ENCODE results near the gene CEND1. TPM values are rescaled to one million over a fixed set of nuclear protein-coding genes. Genes with fewer than 3 reads are reported as not detected.

CEND1 gene
- total RNA-seq, 2 experiments from 2014 or later = 0.20 to 0.60 TPM

DNA sequence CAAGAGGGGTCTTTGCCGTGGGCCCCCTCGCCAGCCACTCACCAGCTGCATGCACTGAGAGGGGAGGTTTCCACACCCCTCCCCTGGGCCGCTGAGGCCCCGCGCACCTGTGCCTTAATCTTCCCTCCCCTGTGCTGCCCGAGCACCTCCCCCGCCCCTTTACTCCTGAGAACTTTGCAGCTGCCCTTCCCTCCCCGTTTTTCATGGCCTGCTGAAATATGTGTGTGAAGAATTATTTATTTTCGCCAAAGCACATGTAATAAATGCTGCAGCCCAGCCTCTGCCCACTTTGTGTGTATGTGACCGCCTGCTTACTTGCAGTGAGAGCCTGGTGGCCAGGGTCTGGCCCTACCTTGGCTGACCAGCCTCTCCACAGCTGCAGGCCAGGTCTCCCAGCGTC is 35.1 kb upstream of the CEND1 start:
- POLR2A ChIA-PET = no interaction called here
- peaks cover 10% of the 10 kb centered on the region for H3K36me3 Mint-ChIP-seq (ENCODE audit: low read depth)
- CTCF ChIA-PET = interaction anchor here (1.2 kb wide), 1 partner anchor 23 kb away, joined by 3 read pairs; no protein-coding TSS in a partner anchor

DNA sequence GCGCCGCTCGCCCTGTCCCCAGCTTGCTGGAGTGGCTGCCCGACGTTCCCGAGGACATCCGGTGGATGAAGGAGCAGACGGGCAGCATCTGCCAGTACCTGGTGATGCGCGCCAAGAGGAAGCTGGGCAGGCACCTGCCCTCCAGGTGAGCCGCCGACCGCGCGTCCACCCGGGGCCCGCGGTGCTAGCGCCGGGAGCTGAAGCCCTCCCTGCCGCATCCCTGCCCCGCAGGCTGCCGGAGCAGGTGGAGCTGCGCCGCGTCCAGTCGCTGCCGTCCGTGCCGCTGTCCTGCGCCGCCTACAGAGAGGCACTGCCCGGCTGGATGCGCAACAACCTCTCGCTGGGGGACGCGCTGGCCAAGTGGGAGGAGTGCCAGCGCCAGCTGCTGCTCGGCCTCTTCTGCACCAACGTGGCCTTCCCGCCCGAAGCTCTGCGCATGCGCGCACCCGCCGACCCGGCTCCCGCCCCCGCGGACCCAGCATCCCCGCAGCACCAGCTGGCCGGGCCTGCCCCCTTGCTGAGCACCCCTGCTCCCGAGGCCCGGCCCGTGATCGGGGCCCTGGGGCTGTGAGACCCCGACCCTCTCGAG is 34.5 kb upstream of the CEND1 start:
- Mint-ChIP-seq H3K27ac (no peak overlapping the region), H3K36me3 (ENCODE audit: low read depth) (peaks cover 10% of the 10 kb centered on the region), H3K4me1 (peaks cover 42% of the 10 kb centered on the region), H3K9me3 (no peaks in the 10 kb centered on the region), H3K4me3 (no peak overlapping the region), H3K27me3 (peaks cover 20% of the 10 kb centered on the region)
- DNase-seq = no peak
- CTCF ChIA-PET = interaction anchor here (0.5 to 1.2 kb wide), 2 partner anchors 24 to 111 kb away, joined by 3 to 5 read pairs; no protein-coding TSS in a partner anchor
- POLR2A ChIA-PET = no interaction called here

More for the DNA sequence above, 35.1 kb upstream of the CEND1 start:
- Mint-ChIP-seq H3K4me1 (peaks cover 46% of the 10 kb centered on the region), H3K27me3 (peaks cover 25% of the 10 kb centered on the region), H3K4me3 (no peak overlapping the region), H3K9me3 (no peaks in the 10 kb centered on the region), H3K27ac (no peak overlapping the region)
- DNase-seq = no peak

- POLR2A ChIA-PET = no interaction called here
- H3K36me3 Mint-ChIP-seq (ENCODE audit: low read depth) = peaks cover 10% of the 10 kb centered on the region
- CTCF ChIA-PET = interaction anchor here (0.5 to 1.2 kb wide), 2 partner anchors 24 to 111 kb away, joined by 3 to 5 read pairs; no protein-coding TSS in a partner anchor
- H3K27ac Mint-ChIP-seq = no peak overlapping the region
- H3K27me3 Mint-ChIP-seq = peaks cover 13% of the 10 kb centered on the region
- no peaks in the 10 kb centered on the region for H3K9me3 Mint-ChIP-seq
- DNase-seq = no peak
- H3K4me1 Mint-ChIP-seq = peaks cover 36% of the 10 kb centered on the region
- H3K4me3 Mint-ChIP-seq = no peak overlapping the region
Observed at GRCh38 chr11:823441-824291, 33.8 kb upstream of the CEND1 start.

- ChIA-PET POLR2A (no interaction called here), CTCF (no interaction called here)
- Mint-ChIP-seq H3K27me3 (no peaks in the 10 kb centered on the region), H3K27ac (no peak overlapping the region), H3K4me1 (peaks cover 26% of the 10 kb centered on the region), H3K36me3 (ENCODE audit: low read depth) (peaks cover 10% of the 10 kb centered on the region), H3K4me3 (peak overlapping the region; percentile 84), H3K9me3 (no peaks in the 10 kb centered on the region)
- no peak for DNase-seq
Observed at GRCh38 chr11:821512-822371, 31.9 kb upstream of the CEND1 start.

DNA sequence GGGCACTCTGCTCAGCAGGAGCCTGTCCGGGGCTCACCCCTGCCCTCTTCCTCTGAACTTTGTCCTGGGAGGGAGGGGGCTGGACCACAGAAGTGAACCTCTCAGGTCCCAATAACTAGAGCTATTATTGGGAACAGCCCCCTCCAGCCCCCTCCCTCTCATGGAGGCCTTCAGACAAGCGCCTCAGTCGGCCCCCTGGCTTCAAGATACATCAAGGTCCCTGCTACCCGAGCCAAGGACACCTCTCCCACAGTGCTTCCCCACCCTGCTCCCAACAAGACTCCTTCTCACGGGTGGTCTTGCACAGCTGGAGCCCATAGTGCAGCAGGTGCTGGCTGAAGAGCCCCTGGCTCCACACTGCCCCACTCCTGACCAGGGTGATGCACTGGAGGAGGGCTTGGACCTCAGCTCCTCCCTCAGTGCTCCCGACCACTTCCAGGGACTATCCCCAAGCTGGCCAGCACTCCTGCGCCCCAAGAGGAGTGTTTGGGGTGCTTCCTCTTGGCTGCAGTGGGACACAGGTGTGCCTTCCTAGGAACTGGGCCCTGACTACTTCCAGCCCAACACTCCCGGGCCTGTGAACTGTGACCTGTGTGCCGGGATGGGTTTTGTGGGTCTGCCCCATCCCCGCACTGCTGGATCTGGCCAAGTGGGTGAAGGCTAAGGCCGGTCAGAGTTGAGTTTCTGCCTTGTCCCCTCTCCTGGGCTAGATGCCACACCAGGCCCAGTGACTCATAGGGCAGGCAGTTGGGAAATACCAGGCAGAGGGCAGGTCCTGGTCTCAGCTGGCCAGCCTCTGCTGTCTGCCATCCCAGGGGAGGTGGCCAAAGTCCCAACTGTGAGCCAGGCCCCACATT is 31.0 kb upstream of the CEND1 start:
- no peak for DNase-seq
- ChIA-PET POLR2A (no interaction called here), CTCF (interaction anchor here (1.0 to 2.1 kb wide), 2 partner anchors 10 to 21 kb away, joined by 4 to 6 read pairs; partner anchors contain the start of genes POLR2L and TSPAN4)
- H3K4me1 Mint-ChIP-seq = peaks cover 21% of the 10 kb centered on the region
- no peaks in the 10 kb centered on the region for H3K27me3 Mint-ChIP-seq
- H3K4me3 Mint-ChIP-seq = peak overlapping the region; percentile 84
- H3K9me3 Mint-ChIP-seq = no peaks in the 10 kb centered on the region
- H3K27ac Mint-ChIP-seq = peak overlapping the region; percentile 19
- peaks cover 10% of the 10 kb centered on the region for H3K36me3 Mint-ChIP-seq (ENCODE audit: low read depth)

DNA sequence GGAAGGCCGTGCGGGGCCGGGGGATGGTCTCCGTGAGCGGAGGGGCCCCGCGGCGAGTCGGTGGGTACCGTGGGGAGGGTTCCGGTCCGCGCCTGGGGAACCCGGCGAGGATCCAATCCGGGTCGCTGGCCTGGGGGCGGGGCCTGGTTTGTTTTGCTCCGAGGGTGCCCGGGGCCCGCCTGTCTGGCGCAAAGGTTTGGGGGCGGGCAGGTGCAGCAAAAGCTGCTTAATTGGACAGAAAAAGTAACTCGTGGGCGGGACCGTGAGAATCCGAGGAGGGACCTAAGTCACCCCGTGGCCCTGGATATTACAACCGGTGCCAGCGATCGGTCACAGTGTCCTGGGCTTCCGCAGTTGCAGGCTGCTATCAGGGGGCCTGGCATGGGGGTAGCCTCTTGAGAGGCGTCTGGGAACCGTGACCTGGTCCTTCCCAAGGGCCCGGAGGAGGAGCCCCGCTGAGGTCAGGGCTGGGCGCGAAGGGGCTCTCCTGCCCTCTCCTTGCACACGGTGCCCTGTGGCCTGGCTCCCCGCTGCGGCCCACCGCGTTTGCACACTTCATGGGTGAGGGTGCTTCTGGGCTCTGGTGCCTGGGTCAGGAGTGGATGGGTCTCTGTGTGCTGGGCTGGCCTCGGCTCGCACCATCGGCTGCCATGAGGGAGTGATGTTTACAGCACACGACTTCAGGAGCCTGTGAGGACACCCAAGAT is 30.2 kb upstream of the CEND1 start:
- Mint-ChIP-seq H3K9me3 (no peaks in the 10 kb centered on the region), H3K4me3 (peak overlapping the region; percentile 84), H3K36me3 (ENCODE audit: low read depth) (peaks cover 7% of the 10 kb centered on the region), H3K27ac (peak overlapping the region; percentile 92), H3K27me3 (no peaks in the 10 kb centered on the region), H3K4me1 (peaks cover 21% of the 10 kb centered on the region)
- POLR2A ChIA-PET = interaction anchor here (1.1 kb wide), 1 partner anchor 11 kb away, joined by 3 read pairs; the partner anchor contains the start of gene RPLP2
- CTCF ChIA-PET = interaction anchor here (1.0 to 2.1 kb wide), 7 partner anchors 10 to 30 kb away, joined by 3 to 12 read pairs (median 5); partner anchors contain the start of genes CEND1, POLR2L, RPLP2 and TSPAN4
- DNase-seq = peak; percentile 97

- ChIA-PET CTCF (interaction anchor here (1.2 to 2.1 kb wide), 7 partner anchors 10 to 29 kb away, joined by 3 to 12 read pairs (median 5); partner anchors contain the start of genes CEND1 and RPLP2), POLR2A (interaction anchor here (1.1 kb wide), 1 partner anchor 10 kb away, joined by 3 read pairs; the partner anchor contains the start of gene RPLP2)
- no peaks in the 10 kb centered on the region for H3K9me3 Mint-ChIP-seq
- H3K27ac Mint-ChIP-seq = peak overlapping the region; percentile 92
- no peaks in the 10 kb centered on the region for H3K27me3 Mint-ChIP-seq
- peaks cover 3% of the 10 kb centered on the region for H3K36me3 Mint-ChIP-seq (ENCODE audit: low read depth)
- peaks cover 21% of the 10 kb centered on the region for H3K4me1 Mint-ChIP-seq
- DNase-seq = peak; percentile 90
- peak overlapping the region; percentile 84 for H3K4me3 Mint-ChIP-seq
Observed at GRCh38 chr11:819129-819931, 29.4 kb upstream of the CEND1 start.

DNA sequence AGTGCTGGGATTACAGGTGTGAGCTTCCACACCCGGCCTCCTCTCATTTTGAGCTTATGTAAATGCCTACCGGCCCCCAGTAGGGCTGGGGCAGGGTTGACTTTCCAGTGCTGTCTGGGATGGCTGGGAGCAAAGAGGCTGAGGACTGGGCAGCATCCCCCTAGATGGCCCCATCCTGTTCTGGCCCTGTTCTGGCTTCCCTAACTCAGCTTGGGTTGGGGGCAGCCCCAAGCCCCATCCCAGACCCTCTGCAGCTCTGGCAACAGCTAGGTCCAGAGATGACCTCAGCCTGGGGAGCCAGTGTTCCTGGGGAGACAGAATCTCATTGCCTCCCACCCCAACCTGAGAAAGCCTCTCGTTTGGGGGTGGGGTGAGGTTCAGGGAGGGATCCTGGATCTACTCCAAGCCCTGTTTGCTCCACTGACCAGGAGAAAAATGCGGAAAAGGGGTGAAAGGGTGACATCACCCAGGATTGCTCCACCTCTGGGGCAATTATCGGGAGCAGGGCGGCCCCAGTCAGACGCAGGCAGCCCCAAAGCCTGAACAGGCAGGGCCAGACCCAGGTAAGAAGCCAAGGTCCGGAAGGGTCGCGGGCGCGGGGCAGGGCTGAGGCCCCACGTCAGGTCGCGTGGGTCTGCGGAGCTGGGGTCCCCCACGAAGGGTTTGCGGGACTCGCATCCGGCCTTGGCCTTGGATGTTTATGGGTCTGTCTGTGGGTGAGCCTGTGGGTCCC is 28.7 kb upstream of the CEND1 start, which contains the start of gene PNPLA2:
PNPLA2 (plus strand) TSS at position 519 of the 733 bp plus-strand sequence. CDS start 805 bp downstream, outside the sequence.
- Mint-ChIP-seq H3K9me3 (no peaks in the 10 kb centered on the region), H3K36me3 (ENCODE audit: low read depth) (peaks cover 3% of the 10 kb centered on the region), H3K4me1 (peaks cover 23% of the 10 kb centered on the region), H3K27me3 (no peaks in the 10 kb centered on the region), H3K4me3 (peak within 1 kb of the TSS; percentile 84), H3K27ac (peak within 1 kb of the TSS; percentile 92)
- DNase-seq = no peak
- CTCF ChIA-PET = interaction anchor here (0.7 to 2.1 kb wide), 11 partner anchors 10 to 412 kb away, joined by 3 to 12 read pairs (median 5); partner anchors contain the start of genes CEND1, PIDD1 and RPLP2
- POLR2A ChIA-PET = interaction anchor here (1.1 kb wide), 1 partner anchor 9 kb away, joined by 3 read pairs; the partner anchor contains the start of gene RPLP2

- Mint-ChIP-seq H3K27me3 (no peaks in the 10 kb centered on the region), H3K27ac (no peak overlapping the region), H3K4me1 (peaks cover 31% of the 10 kb centered on the region), H3K36me3 (ENCODE audit: low read depth) (peaks cover 13% of the 10 kb centered on the region), H3K9me3 (no peaks in the 10 kb centered on the region), H3K4me3 (no peak overlapping the region)
- CTCF ChIA-PET = no interaction called here
- POLR2A ChIA-PET = no interaction called here
- DNase-seq = no peak
Observed at GRCh38 chr11:816433-816779, 26.5 kb upstream of the CEND1 start.

GRCh38 chr11:815675-816432 is 26.0 kb upstream of the CEND1 start:
- DNase-seq = no peak
- no peak overlapping the region for H3K27ac Mint-ChIP-seq
- ChIA-PET CTCF (no interaction called here), POLR2A (no interaction called here)
- no peaks in the 10 kb centered on the region for H3K27me3 Mint-ChIP-seq
- peaks cover 33% of the 10 kb centered on the region for H3K4me1 Mint-ChIP-seq
- H3K36me3 Mint-ChIP-seq (ENCODE audit: low read depth) = peaks cover 19% of the 10 kb centered on the region
- H3K9me3 Mint-ChIP-seq = no peaks in the 10 kb centered on the region
- H3K4me3 Mint-ChIP-seq = no peak overlapping the region

Data from activated CD4-positive, alpha-beta T cell treated with anti-CD3 and anti-CD28 coated beads, Interleukin-2, amount 10 ng/mL, durations not matched to agents 7 days and 5 days (primary cell).